GM21515 (cell line): ENCODE data around the gene SND1.

ENCODE experiments used
- ATAC-seq: cut with Tn5 transposase; IDR thresholded peaks from one replicate; pipeline ENCODE4 v1.9.1; 2021; ENCODE audit not compliant: unreplicated experiment

The SND1 gene

GRCh38 chr7:128055637-128056036, 403.6 kb downstream of the SND1 start:
- ATAC-seq: no peak

- ATAC-seq: no peak
These were observed 404.9 kb downstream of the SND1 start for GRCh38 chr7:128056901-128057300.

GRCh38 chr7:128057909-128058308, 405.9 kb downstream of the SND1 start:
- no peak for ATAC-seq

GRCh38 chr7:128059143-128059988, 407.4 kb downstream of the SND1 start:
- no peak for ATAC-seq

GRCh38 chr7:128060018-128060417, 408.0 kb downstream of the SND1 start:
- ATAC-seq: no peak

GRCh38 chr7:128063088-128063487, 411.1 kb downstream of the SND1 start:
- ATAC-seq: no peak

- ATAC-seq: no peak
These were observed 413.9 kb downstream of the SND1 start for GRCh38 chr7:128065872-128066271.

- no peak for ATAC-seq
These were observed 414.4 kb downstream of the SND1 start for GRCh38 chr7:128066395-128066794.

GRCh38 chr7:128066858-128067257, 414.9 kb downstream of the SND1 start:
- no peak for ATAC-seq

- no peak for ATAC-seq
These were observed 416.0 kb downstream of the SND1 start for GRCh38 chr7:128067983-128068382.

- ATAC-seq: no peak
These were observed 416.8 kb downstream of the SND1 start for GRCh38 chr7:128068785-128069184.

GRCh38 chr7:128069373-128070364, 417.7 kb downstream of the SND1 start:
- ATAC-seq: no peak

- ATAC-seq: no peak
These were observed 419.4 kb downstream of the SND1 start for GRCh38 chr7:128071376-128071775.

- ATAC-seq: no peak
These were observed 419.8 kb downstream of the SND1 start for GRCh38 chr7:128071801-128072200.

GRCh38 chr7:128073671-128074310, 421.8 kb downstream of the SND1 start:
- ATAC-seq: no peak

- no peak for ATAC-seq
These were observed 422.3 kb downstream of the SND1 start for GRCh38 chr7:128074336-128074735.

GRCh38 chr7:128074736-128075135, 422.7 kb downstream of the SND1 start:
- no peak for ATAC-seq

- no peak for ATAC-seq
These were observed 423.5 kb downstream of the SND1 start for GRCh38 chr7:128075242-128076095.

- no peak for ATAC-seq
These were observed 424.3 kb downstream of the SND1 start for GRCh38 chr7:128076196-128076795.

GRCh38 chr7:128076796-128077271, 424.8 kb downstream of the SND1 start:
- no peak for ATAC-seq
